SK-N-SH (cell line): ENCODE measurements around the gene TICRR.

Experiments
- CTCF ChIP-seq: fragments of 200-600 bp; sonication (generic); IDR thresholded peaks from 2 replicates; pipeline ENCODE4 v1.6.1; 2017; ENCODE audit warnings: antibody characterized with exemption, mild to moderate bottlenecking, moderate library complexity
- EP300 ChIP-seq, 2 experiments: IDR thresholded peaks; 2 replicates each; pipeline versions ENCODE4 v1.4.0 to v1.6.1; 2012; ENCODE audit warnings: borderline replicate concordance in 1 of 2, low read depth in 1 of 2, low read length in 1 of 2
- GABPA ChIP-seq: IDR thresholded peaks from 2 replicates; pipeline ENCODE4 v1.4.0; 2012; ENCODE audit warnings: low read depth, mild to moderate bottlenecking
- JUND ChIP-seq: IDR thresholded peaks from 2 replicates; pipeline ENCODE4 v1.4.0; 2012
- REST ChIP-seq: IDR thresholded peaks from 2 replicates; pipeline ENCODE4 v1.6.1; 2012; ENCODE audit warnings: mild to moderate bottlenecking, low read depth, low read length, moderate library complexity
- YY1 ChIP-seq: IDR thresholded peaks from 2 replicates; pipeline ENCODE4 v1.4.0; 2012; ENCODE audit warnings: low read depth, mild to moderate bottlenecking

GRCh38 chr15:89526181-89526580, 49.1 kb upstream of the TICRR start:
- TF ChIP-seq REST (no peak), JUND (no peak), YY1 (no peak), EP300 (IDR thresholded peaks at IDR 0.05; ENCODE audit: borderline replicate concordance in 1 of 2, low read depth in 1 of 2, low read length in 1 of 2) (no peak), GABPA (no peak), CTCF (no peak)
